Stimulated activated CD8-positive, alpha-beta memory T cell treated with anti-CD3 and anti-CD28 coated beads, Interleukin-2, amount 100 ng/mL, for 1 hour (primary cell): ENCODE data around the gene SUSD6.
"Not testable (repeated sequence)": the region's sequence is repeated elsewhere in the genome, so short reads cannot be mapped to it uniquely, and the experiment has no call there.

Experiments
- DNase-seq, 2 donors: peaks; one replicate each; pipeline ENCODE4 v3.0.0-alpha.2; 2020; ENCODE audit warnings: low read depth in 2 of 2

SUSD6 gene

GRCh38 chr14:69620981-69621380 lies 9.6 kb downstream of the SUSD6 start:
- DNase-seq = no peak

GRCh38 chr14:69624136-69624535 lies 12.7 kb downstream of the SUSD6 start:
- no peak for DNase-seq

GRCh38 chr14:69625299-69626131 lies 14.1 kb downstream of the SUSD6 start:
- peak; percentile 36 to 46 for DNase-seq

- no peak for DNase-seq
Observed at GRCh38 chr14:69626132-69626500, 14.7 kb downstream of the SUSD6 start.

- no peak for DNase-seq
Observed at GRCh38 chr14:69629225-69630127, 18.1 kb downstream of the SUSD6 start.

- DNase-seq = no peak
Observed at GRCh38 chr14:69630360-69630759, 19.0 kb downstream of the SUSD6 start.

GRCh38 chr14:69631509-69631908 lies 20.1 kb downstream of the SUSD6 start:
- DNase-seq = no peak

- no peak for DNase-seq
Observed at GRCh38 chr14:69632164-69632563, 20.8 kb downstream of the SUSD6 start.

GRCh38 chr14:69632593-69633151 lies 21.3 kb downstream of the SUSD6 start:
- DNase-seq = no peak

GRCh38 chr14:69633238-69633637 lies 21.8 kb downstream of the SUSD6 start:
- no peak for DNase-seq

- DNase-seq = no peak
Observed at GRCh38 chr14:69635981-69636639, 24.7 kb downstream of the SUSD6 start.

- DNase-seq = no peak
Observed at GRCh38 chr14:69636718-69637480, 25.5 kb downstream of the SUSD6 start.

GRCh38 chr14:69637503-69638031 lies 26.2 kb downstream of the SUSD6 start:
- no peak for DNase-seq

- DNase-seq = no peak
Observed at GRCh38 chr14:69640931-69641330, 29.5 kb downstream of the SUSD6 start.

- DNase-seq = not testable (repeated sequence)
Observed at GRCh38 chr14:69642212-69642793, 30.9 kb downstream of the SUSD6 start.

- no peak for DNase-seq
Observed at GRCh38 chr14:69643430-69644200, 32.2 kb downstream of the SUSD6 start.

GRCh38 chr14:69644814-69645213 lies 33.4 kb downstream of the SUSD6 start:
- no peak for DNase-seq

- DNase-seq = no peak
Observed at GRCh38 chr14:69647213-69647612, 35.8 kb downstream of the SUSD6 start.

GRCh38 chr14:69647642-69648041 lies 36.2 kb downstream of the SUSD6 start:
- not testable (repeated sequence) for DNase-seq
